ENCODE results near the gene ZNF304. TPM values are rescaled to one million over a fixed set of nuclear protein-coding genes. Genes with fewer than 3 reads are reported as not detected.

Gene ZNF304
- total and polyA plus RNA-seq, 2 experiments from 2014 or later, result 3.5 to 12.4 TPM

DNA sequence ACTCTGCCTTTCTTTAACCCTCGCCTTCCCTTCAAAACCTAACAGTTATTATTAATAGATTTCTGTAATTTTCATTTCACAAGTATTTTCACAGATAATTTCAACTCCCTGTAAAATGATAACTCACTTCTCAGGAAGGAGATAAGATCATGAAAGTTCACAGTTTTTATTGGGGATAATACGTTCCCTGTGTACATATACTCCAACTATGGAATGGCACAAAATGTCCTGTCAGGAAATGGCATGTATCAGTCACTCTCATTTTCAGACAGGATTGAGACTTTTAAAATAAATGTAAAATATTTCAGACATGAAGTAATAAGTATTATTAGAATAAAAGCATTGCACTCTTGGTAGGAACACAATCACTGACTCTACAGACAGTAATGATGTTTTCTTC, 11.3 kb downstream of the ZNF304 start:
- Mint-ChIP-seq H3K27ac (peak overlapping the region; percentile 97; the same call in 1 of the 2 replicates), H3K27me3 (ENCODE audit: insufficient read depth, low read depth, poor library complexity) (peaks cover 3% of the 10 kb centered on the region), H3K9me3 (no peaks in the 10 kb centered on the region), H3K4me1 (peaks cover 7% of the 10 kb centered on the region), H3K4me3 (peak overlapping the region; percentile 98), H3K36me3 (ENCODE audit: low read depth) (peaks cover 8% of the 10 kb centered on the region; the same call in 2 of the 3 replicates)
- Histone ChIP-seq H3K27ac (ENCODE audit: low read depth) (peak overlapping the region; percentile 63), H3K27me3 (ENCODE audit: insufficient read depth) (no peaks in the 10 kb centered on the region), H3F3A (replicated peaks; ENCODE audit: low read depth) (no peaks in the 10 kb centered on the region), H3K4me2 (peak overlapping the region; percentile 73), H3K9me2 (ENCODE audit: insufficient read depth) (no peaks in the 10 kb centered on the region), H3K36me3 (ENCODE audit: insufficient read depth) (no peaks in the 10 kb centered on the region), H4K20me1 (replicated peaks; ENCODE audit: insufficient read depth) (no peaks in the 10 kb centered on the region), H3K4me1 (ENCODE audit: insufficient read depth) (no peaks in the 10 kb centered on the region), H3K79me2 (replicated peaks; ENCODE audit: insufficient read depth) (peaks cover 16% of the 10 kb centered on the region), H2AFZ (peak overlapping the region; percentile 19; the same call in 1 of the 2 replicates), H3K4me3 (peak overlapping the region; percentile 51)
- ATAC-seq (no peak), DNase-seq (ENCODE audit: low spot score) (no peak)
- TF ChIP-seq CREB1 (CRISPR knock-in tag; IDR thresholded peaks at IDR 0.05; ENCODE audit: low read depth) (no peak), POLR2AphosphoS5 (IDR thresholded peaks at IDR 0.05; ENCODE audit: low read depth) (no peak), ZNF114 (CRISPR knock-in tag; IDR thresholded peaks at IDR 0.05) (no peak), ZNF331 (CRISPR knock-in tag; IDR thresholded peaks at IDR 0.05; ENCODE audit: low read depth) (no peak)
- TF ChIP-seq, protein P1, sequence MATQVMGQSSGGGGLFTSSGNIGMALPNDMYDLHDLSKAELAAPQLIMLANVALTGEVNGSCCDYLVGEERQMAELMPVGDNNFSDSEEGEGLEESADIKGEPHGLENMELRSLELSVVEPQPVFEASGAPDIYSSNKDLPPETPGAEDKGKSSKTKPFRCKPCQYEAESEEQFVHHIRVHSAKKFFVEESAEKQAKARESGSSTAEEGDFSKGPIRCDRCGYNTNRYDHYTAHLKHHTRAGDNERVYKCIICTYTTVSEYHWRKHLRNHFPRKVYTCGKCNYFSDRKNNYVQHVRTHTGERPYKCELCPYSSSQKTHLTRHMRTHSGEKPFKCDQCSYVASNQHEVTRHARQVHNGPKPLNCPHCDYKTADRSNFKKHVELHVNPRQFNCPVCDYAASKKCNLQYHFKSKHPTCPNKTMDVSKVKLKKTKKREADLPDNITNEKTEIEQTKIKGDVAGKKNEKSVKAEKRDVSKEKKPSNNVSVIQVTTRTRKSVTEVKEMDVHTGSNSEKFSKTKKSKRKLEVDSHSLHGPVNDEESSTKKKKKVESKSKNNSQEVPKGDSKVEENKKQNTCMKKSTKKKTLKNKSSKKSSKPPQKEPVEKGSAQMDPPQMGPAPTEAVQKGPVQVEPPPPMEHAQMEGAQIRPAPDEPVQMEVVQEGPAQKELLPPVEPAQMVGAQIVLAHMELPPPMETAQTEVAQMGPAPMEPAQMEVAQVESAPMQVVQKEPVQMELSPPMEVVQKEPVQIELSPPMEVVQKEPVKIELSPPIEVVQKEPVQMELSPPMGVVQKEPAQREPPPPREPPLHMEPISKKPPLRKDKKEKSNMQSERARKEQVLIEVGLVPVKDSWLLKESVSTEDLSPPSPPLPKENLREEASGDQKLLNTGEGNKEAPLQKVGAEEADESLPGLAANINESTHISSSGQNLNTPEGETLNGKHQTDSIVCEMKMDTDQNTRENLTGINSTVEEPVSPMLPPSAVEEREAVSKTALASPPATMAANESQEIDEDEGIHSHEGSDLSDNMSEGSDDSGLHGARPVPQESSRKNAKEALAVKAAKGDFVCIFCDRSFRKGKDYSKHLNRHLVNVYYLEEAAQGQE (IDR thresholded peaks at IDR 0.05; ENCODE audit: unreplicated experiment), result no peak
- TF ChIP-seq, protein P2, sequence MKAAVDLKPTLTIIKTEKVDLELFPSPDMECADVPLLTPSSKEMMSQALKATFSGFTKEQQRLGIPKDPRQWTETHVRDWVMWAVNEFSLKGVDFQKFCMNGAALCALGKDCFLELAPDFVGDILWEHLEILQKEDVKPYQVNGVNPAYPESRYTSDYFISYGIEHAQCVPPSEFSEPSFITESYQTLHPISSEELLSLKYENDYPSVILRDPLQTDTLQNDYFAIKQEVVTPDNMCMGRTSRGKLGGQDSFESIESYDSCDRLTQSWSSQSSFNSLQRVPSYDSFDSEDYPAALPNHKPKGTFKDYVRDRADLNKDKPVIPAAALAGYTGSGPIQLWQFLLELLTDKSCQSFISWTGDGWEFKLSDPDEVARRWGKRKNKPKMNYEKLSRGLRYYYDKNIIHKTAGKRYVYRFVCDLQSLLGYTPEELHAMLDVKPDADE (IDR thresholded peaks at IDR 0.05), result no peak

DNA sequence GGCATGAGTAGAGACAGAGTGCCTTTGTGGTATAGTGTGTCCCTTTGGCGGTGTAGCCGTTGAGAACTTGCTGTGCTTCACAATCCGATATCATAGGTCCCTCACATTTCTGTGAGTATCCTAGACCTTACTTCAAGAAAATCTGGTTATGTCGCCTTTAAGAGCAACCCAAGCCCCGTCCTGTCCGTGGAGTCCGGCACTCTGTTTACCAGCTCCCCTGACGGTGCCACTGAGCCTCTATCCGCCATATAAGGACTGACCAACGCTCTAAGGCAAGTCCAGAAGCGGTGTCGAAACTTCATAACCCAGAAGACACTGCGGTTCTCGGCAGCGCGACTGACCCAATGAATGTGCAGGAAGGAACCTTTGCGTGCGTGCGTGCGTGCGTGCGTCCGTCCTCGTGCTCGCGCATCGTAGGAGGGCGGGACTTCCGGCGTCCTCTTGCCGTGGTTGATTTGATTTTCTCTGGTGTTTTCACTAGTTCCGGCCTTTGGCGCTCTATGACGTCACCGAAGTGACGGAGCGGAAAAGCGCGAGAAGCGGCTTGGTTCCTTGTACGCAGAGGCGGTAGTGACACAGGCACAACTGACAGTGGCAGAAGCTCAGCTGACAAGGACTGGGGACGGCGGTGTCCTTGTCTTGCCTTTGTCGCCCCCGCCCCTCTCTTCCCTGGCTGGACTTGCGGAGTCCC, 12.1 kb downstream of the ZNF304 start, which contains the start of the genes TRAPPC2B and ZNF547:
TRAPPC2B (plus strand) TSS at position 555 of the 691 bp plus-strand sequence. CDS start 1,283 bp downstream, outside the sequence.
ZNF547 (plus strand) TSS at position 555 of the 691 bp plus-strand sequence. CDS start 5,005 bp downstream, outside the sequence.
- Mint-ChIP-seq H3K4me3 (peak within 1 kb of the TSS; percentile 98), H3K4me1 (peaks cover 7% of the 10 kb centered on the region), H3K9me3 (no peaks in the 10 kb centered on the region), H3K27ac (peak within 1 kb of the TSS; percentile 97), H3K36me3 (ENCODE audit: low read depth) (peaks cover 2% of the 10 kb centered on the region; the same call in 1 of the 3 replicates), H3K27me3 (ENCODE audit: insufficient read depth, low read depth, poor library complexity) (peaks cover 3% of the 10 kb centered on the region)
- Histone ChIP-seq H3K27ac (ENCODE audit: low read depth) (peak within 1 kb of the TSS; percentile 63), H3K4me3 (peak within 1 kb of the TSS; percentile 72), H4K20me1 (replicated peaks; ENCODE audit: insufficient read depth) (no peaks in the 10 kb centered on the region), H3K4me2 (peak within 1 kb of the TSS; percentile 93), H3F3A (replicated peaks; ENCODE audit: low read depth) (no peaks in the 10 kb centered on the region), H3K4me1 (ENCODE audit: insufficient read depth) (no peaks in the 10 kb centered on the region), H3K9me2 (ENCODE audit: insufficient read depth) (no peaks in the 10 kb centered on the region), H3K36me3 (ENCODE audit: insufficient read depth) (no peaks in the 10 kb centered on the region), H2AFZ (peak within 1 kb of the TSS; percentile 19; the same call in 1 of the 2 replicates), H3K27me3 (ENCODE audit: insufficient read depth) (no peaks in the 10 kb centered on the region), H3K79me2 (replicated peaks; ENCODE audit: insufficient read depth) (peaks cover 13% of the 10 kb centered on the region)
- DNase-seq (ENCODE audit: low spot score), result peak; percentile 99
- peak; percentile 98 for ATAC-seq
- TF ChIP-seq EZH2phosphoT487 (IDR thresholded peaks at IDR 0.05; ENCODE audit: unreplicated experiment) (no peak), POLR2AphosphoS5 (IDR thresholded peaks at IDR 0.05; ENCODE audit: low read depth) (peak; percentile 73), EZH2 (IDR thresholded peaks at IDR 0.05; ENCODE audit: low read depth, unreplicated experiment) (no peak), CREB1 (CRISPR knock-in tag; IDR thresholded peaks at IDR 0.05; ENCODE audit: low read depth) (peak; percentile 99)
- TF ChIP-seq, protein P3, sequence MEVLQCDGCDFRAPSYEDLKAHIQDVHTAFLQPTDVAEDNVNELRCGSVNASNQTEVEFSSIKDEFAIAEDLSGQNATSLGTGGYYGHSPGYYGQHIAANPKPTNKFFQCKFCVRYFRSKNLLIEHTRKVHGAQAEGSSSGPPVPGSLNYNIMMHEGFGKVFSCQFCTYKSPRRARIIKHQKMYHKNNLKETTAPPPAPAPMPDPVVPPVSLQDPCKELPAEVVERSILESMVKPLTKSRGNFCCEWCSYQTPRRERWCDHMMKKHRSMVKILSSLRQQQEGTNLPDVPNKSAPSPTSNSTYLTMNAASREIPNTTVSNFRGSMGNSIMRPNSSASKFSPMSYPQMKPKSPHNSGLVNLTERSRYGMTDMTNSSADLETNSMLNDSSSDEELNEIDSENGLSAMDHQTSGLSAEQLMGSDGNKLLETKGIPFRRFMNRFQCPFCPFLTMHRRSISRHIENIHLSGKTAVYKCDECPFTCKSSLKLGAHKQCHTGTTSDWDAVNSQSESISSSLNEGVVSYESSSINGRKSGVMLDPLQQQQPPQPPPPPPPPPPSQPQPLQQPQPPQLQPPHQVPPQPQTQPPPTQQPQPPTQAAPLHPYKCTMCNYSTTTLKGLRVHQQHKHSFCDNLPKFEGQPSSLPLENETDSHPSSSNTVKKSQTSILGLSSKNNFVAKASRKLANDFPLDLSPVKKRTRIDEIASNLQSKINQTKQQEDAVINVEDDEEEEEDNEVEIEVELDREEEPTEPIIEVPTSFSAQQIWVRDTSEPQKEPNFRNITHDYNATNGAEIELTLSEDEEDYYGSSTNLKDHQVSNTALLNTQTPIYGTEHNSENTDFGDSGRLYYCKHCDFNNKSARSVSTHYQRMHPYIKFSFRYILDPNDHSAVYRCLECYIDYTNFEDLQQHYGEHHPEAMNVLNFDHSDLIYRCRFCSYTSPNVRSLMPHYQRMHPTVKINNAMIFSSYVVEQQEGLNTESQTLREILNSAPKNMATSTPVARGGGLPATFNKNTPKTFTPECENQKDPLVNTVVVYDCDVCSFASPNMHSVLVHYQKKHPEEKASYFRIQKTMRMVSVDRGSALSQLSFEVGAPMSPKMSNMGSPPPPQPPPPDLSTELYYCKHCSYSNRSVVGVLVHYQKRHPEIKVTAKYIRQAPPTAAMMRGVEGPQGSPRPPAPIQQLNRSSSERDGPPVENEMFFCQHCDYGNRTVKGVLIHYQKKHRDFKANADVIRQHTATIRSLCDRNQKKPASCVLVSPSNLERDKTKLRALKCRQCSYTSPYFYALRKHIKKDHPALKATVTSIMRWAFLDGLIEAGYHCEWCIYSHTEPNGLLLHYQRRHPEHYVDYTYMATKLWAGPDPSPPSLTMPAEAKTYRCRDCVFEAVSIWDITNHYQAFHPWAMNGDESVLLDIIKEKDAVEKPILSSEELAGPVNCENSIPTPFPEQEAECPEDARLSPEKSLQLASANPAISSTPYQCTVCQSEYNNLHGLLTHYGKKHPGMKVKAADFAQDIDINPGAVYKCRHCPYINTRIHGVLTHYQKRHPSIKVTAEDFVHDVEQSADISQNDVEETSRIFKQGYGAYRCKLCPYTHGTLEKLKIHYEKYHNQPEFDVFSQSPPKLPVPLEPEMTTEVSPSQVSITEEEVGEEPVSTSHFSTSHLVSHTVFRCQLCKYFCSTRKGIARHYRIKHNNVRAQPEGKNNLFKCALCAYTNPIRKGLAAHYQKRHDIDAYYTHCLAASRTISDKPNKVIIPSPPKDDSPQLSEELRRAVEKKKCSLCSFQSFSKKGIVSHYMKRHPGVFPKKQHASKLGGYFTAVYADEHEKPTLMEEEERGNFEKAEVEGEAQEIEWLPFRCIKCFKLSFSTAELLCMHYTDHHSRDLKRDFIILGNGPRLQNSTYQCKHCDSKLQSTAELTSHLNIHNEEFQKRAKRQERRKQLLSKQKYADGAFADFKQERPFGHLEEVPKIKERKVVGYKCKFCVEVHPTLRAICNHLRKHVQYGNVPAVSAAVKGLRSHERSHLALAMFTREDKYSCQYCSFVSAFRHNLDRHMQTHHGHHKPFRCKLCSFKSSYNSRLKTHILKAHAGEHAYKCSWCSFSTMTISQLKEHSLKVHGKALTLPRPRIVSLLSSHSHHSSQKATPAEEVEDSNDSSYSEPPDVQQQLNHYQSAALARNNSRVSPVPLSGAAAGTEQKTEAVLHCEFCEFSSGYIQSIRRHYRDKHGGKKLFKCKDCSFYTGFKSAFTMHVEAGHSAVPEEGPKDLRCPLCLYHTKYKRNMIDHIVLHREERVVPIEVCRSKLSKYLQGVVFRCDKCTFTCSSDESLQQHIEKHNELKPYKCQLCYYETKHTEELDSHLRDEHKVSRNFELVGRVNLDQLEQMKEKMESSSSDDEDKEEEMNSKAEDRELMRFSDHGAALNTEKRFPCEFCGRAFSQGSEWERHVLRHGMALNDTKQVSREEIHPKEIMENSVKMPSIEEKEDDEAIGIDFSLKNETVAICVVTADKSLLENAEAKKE (CRISPR knock-in tag; IDR thresholded peaks at IDR 0.05), result no peak

Measured in GM23338 (cell line).